HG02884 (cell line): ENCODE results near the gene CDKN2C.

ENCODE experiments used
- ATAC-seq: cut with Tn5 transposase; IDR thresholded peaks from one replicate; pipeline ENCODE4 v1.9.1; 2021; ENCODE audit warnings: mild to moderate bottlenecking, moderate library complexity; ENCODE audit not compliant: unreplicated experiment

CDKN2C gene

DNA sequence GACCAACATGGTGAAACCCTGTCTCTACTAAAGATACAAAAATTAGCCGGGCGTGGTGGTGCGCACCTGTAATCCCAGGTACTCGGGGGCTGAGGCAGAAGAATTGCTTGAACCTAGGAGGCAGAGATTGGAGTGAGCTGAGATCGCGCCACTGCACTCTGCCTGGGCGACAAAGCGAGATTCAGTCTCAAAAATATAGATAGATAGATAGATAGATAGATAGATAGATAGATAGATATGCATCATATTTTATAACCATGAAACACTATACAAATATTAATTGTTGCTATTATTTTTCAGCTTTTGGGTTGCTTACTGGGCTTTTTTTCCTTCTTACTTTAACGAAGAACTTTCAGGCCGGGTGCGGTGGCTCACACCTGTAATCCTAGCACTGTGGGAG lies 5.2 kb upstream of the CDKN2C start:
- ATAC-seq, result no peak

DNA sequence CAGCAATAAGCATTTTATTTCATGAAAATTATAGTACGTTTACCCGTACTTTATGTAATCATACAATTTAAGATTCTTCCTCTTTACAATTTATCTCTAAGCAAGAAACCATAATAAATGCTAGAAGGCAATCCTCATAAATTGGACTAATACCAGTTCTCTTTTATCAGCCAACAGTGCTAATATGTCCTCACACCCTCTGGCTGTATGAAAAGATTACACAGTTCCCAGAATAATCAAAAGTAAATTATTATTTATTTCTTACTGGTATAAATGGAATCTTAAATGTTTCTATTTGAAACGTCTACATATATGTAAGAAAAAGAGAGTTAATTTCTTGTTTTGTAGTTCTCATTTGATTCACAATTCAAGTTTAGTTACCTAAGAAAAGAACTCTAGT lies 3.1 kb upstream of the CDKN2C start:
- no peak for ATAC-seq

GRCh38 chr1:50967416-50968157 lies 2.5 kb upstream of the CDKN2C start:
- no peak for ATAC-seq

DNA sequence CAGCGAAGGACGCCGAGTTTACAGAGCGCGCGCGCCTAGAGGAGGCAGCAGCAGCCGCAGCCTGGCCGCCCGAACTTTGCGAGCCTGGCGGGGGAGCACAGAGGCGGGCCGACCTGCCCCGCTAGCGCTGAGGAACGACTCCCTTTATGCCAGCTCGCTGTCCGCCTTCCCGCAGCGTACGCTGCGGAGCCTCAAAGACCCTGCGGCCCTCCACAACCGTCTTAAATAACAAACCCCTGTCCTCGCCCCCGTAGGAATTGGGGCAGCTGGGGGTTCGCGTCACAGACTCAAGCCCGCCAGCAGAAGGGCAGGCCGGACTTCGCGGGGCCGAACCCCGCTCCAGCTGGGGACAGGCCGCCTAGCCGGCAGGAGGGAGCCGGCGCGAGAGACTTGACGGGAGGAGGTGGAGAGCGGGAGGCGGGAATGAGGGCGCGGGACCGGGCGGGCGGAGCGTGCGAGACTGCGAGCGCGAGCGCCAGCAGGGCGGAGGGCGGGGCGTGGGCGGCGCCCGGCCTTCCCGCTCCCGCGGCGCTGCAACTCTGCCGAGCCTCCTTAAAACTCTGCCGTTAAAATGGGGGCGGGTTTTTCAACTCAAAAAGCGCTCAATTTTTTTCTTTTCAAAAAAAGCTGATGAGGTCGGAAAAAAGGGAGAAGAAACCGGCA lies 1.8 kb upstream of the CDKN2C start:
- peak; percentile 49 for ATAC-seq

GRCh38 chr1:50968821-50969610 lies 1.0 kb upstream of the CDKN2C start:
- ATAC-seq, result peak; percentile 17

- no peak for ATAC-seq
Observed at GRCh38 chr1:50970509-50970887, 453 bp downstream of the CDKN2C start.

DNA sequence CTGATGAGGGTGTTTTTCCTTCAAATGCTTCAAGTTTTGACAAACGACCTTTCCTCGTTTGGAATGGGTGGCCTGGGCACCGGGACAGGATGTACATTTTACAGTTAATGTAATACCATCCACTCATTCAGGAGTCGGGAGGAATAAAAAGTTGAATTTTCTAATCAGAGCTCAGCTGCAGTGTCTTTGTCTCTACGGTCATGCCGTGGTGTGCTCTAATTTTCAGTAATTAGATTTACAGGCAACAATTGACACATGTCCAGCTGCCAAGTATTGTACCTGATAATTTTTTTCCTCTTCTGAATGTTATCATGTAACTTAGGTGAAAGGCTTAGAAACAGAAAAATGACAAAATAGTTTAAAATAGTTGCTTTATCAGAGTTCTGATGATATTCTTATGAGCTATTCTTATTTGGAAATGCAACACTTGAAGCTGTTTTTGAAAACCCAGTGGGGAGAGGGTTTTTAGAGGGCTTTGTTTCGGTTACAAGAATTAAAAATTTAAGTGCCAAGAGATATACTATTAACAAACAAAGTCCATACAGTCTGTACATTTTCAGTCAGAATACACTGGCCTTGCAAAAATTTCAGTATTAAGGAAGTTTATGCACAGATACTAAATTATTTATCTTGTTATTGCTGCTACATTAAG lies 1.0 kb downstream of the CDKN2C start:
- ATAC-seq, result no peak

GRCh38 chr1:50971748-50972305 lies 1.8 kb downstream of the CDKN2C start:
- ATAC-seq, result no peak

DNA sequence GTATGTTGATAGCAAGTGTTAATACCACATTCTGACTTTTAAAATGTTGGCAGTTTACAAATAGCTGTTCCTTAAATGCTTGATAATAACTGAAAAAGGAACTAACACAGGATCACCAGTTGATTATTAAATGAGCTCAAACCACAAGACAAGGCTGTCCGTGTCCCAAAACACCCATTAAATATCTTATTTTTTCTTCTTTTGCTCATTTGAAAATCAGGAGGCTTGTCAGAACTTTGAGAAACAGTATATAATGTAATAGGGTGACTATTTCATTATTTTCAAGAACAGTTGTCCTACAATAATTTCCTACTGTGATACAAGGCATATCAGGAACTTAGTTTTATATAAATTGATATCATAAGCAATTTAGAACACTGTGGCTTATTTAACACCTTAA lies 2.7 kb downstream of the CDKN2C start:
- ATAC-seq, result no peak

DNA sequence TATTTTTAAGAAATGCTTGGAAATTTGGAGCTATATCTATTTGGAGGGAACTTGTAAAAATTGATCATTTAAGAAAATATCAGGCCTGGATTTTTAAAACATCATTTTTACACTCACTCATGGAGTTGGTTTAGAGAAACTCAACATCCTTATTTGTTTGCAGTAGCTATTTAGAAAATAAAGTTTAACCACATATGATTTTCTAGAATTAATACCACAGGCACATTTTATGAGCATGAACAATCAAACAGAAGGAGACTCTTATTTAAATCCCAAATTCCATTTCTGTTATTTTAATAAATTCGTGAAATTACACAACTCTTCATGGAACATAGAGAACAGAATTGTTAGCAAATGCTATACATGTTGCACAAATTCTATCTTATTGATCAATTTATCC lies 3.2 kb downstream of the CDKN2C start:
- ATAC-seq, result no peak

- no peak for ATAC-seq
Observed at GRCh38 chr1:50973875-50974617, 4.0 kb downstream of the CDKN2C start.

- ATAC-seq, result no peak
Observed at GRCh38 chr1:50974618-50974935, 4.5 kb downstream of the CDKN2C start.

- ATAC-seq, result no peak
Observed at GRCh38 chr1:50975436-50975835, 5.4 kb downstream of the CDKN2C start.

DNA sequence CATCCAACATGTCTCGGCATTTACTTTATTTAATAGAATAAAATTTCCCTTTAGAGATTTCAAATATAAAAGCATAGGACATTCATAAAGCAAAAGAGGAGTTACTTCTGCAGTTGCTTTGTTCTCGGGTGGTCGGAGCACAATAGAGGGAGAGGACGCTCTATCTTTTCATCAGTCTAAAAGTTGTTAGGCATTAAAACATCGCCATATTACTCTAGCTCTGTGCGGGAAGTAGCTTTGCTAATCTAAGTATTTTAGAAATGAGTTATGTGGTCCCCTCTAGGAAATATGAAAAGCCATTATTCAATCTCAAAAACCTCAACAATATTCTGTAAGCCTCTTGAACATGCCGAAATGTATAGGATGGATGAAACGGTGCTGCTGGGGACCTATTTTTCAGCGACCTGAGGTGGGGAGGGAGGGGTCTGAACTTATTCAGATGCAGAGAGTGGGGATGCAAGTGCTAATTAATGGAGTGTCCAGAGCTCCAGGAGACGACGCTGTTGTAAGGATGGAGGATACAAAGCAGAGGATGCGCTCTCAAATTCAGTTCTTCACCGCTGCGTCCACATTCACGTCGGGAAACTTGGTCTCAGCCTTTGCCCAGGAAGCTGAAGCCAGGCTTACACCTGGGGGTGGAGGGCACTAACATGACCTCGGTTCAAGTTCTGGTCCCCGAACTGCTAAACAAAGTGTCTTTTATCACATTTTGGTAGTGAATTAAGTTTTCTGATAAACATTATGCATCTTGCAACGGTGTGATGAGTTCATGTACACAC lies 6.3 kb downstream of the CDKN2C start:
- ATAC-seq, result no peak

DNA sequence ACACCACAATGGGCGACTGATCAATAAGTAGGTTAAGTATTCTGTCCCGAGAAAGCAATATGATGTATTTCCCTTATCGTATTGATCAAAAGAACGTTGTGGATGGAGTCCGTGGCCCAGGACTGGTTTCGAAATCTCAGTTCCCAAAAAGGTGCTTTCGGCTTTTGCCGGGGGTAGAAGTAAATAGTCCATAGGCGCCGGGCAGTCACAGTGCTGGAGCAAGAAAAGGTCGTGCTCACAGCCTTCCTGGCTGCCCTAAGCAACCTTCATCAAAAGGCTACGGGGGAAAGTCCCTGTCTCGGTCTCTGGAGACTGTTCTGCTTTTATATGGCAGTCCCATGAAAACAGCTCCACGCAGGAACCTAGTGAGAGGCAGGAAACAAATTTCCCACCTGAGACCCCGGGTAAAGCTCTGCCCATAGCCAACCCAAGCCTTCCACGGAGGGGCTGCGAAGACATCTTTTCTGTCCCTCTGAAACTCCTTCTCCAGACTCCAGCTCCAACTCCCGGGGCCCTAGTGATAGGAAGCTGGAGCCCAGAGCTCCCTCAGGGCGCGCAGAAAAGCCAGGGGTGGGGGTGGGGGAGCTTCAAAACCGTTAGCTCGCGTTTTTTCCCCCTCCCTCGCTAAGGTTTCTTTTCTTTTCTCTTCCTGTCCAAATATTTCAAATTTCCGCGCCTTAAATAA lies 7.0 kb downstream of the CDKN2C start:
- peak; percentile 54 for ATAC-seq

- ATAC-seq, result peak; percentile 26
Observed at GRCh38 chr1:50977575-50978143, 7.6 kb downstream of the CDKN2C start.

DNA sequence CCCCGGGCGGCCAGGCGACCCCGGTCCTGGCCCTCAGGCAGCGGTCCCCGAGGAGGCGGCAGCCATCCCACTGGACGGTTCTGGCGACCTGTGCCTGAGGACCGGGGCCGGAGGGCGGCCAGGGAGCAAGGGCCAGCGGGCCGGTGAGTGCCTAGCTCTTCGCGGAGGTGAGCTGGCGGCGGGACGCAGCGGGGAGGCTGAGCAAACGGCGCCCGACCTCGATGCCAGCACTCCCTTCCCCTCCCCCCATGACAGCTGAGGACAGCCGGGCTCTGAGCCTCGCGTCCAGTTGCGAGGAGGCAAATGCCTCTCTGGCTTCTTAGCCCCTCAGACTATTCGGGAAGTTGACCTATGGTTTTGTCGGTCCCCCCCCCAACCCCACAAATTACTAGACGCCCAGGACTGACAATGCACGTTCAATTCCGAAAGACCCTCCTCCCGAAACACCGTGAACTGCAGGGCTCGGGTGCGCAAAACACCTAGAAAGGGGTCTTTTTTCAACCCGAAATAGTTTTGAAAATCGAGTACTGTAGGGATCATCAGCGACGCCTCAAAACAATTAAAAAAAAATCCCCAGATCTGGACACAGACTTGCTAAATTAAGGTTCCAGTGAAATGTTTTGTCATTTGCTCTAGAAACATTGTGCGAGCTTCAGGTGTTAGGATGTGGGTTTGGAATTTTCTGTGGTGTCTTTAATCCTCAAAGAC lies 8.3 kb downstream of the CDKN2C start:
- ATAC-seq, result peak; percentile 33
